RWPE1 (cell line): ENCODE results near the gene ZNF277.

Source experiments
- CTCF ChIA-PET: fragments of 350-600 bp; sonication (Branson Sonifier 250); formaldehyde crosslinking; extraction: SDS; loops from one replicate; lab custom pipeline; 2021; lab: Yijun Ruan, JAX
- POLR2A ChIA-PET: fragments of 400-600 bp; formaldehyde crosslinking; extraction: SDS; loops from one replicate; lab custom pipeline; 2020; ENCODE audit warnings: antibody characterized with exemption; ENCODE audit not compliant: low non-redundant PET; lab: Yijun Ruan, JAX
- DNase-seq: peaks from one replicate; pipeline ENCODE4 v3.0.0; 2012; ENCODE audit warnings: low spot score
- H3K27ac ChIP-seq: fragments of 450-650 bp; 2 replicates; pipeline ENCODE4 v1.5.1; 2017
- TF ChIP-seq, protein P1 (sequence below): fragments of 450-650 bp; conservative IDR thresholded peaks from 2 replicates; pipeline ENCODE4 v1.5.1; 2017; ENCODE audit warnings: low read depth, mild to moderate bottlenecking

ZNF277 gene

DNA sequence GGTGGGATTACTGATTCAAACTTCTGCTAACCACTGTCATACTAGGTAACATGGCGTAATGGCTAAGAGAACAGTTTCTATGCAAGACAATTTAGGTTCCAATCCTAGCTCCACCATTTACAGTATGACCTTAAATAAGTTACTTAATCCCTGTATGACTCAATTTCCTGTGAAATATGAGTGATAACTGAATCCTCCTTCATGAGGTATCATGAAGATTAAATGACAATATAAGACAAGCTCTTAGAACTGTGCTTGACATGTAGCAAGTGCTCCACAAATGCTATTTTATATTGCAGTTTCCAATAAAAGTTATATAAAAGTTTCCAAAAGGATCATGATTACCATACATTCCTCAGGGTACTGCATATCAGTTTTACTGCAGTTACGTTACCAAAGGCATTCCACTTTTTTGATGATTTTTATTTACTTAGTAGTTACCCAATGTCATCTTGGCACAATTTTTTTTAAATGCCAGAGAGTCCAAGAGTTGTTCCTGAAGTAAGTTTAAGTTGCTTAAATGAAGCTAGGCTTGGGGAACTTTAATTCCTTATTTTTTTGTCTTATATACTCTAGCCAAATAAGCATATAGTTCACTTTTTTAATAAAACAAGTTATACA, 7.3 kb upstream of the ZNF277 start:
- POLR2A ChIA-PET = no interaction called here
- H3K27ac ChIP-seq = no peak overlapping the region
- peak; percentile 16 for DNase-seq
- CTCF ChIA-PET = no interaction called here
- TF ChIP-seq, protein P1, sequence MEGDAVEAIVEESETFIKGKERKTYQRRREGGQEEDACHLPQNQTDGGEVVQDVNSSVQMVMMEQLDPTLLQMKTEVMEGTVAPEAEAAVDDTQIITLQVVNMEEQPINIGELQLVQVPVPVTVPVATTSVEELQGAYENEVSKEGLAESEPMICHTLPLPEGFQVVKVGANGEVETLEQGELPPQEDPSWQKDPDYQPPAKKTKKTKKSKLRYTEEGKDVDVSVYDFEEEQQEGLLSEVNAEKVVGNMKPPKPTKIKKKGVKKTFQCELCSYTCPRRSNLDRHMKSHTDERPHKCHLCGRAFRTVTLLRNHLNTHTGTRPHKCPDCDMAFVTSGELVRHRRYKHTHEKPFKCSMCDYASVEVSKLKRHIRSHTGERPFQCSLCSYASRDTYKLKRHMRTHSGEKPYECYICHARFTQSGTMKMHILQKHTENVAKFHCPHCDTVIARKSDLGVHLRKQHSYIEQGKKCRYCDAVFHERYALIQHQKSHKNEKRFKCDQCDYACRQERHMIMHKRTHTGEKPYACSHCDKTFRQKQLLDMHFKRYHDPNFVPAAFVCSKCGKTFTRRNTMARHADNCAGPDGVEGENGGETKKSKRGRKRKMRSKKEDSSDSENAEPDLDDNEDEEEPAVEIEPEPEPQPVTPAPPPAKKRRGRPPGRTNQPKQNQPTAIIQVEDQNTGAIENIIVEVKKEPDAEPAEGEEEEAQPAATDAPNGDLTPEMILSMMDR = no peak

- POLR2A ChIA-PET = no interaction called here
- H3K27ac ChIP-seq = no peak overlapping the region
- CTCF ChIA-PET = no interaction called here
- DNase-seq = no peak
- TF ChIP-seq, protein P1 = no peak
Measured at GRCh38 chr7:112199672-112200071, 6.8 kb upstream of the ZNF277 start.

DNA sequence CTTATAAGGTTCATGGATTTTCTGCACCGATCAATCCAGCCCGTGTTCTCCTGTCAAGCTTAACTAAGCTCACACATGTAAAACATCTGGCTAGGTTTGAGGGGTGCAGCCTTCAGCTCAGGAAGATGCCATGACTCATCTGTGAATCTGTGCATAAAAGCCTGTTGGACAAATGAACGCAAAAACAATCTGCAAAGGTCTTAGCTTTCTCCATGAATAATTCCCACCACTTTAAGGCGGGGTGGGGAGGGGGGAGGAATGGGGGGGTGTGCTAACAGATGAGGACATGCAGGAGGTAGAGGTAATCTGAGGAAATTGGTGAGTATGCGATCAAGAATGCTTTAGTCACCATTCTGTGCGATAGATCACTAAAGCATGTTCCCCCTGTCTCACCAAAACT, 5.1 kb upstream of the ZNF277 start:
- DNase-seq = peak; percentile 79
- ChIA-PET CTCF (interaction anchor here (0.8 kb wide), 1 partner anchor 280 kb away, joined by 3 read pairs; no protein-coding TSS in a partner anchor), POLR2A (no interaction called here)
- H3K27ac ChIP-seq = no peak overlapping the region; the same call in 1 of the 2 replicates
- TF ChIP-seq, protein P1 = no peak

DNA sequence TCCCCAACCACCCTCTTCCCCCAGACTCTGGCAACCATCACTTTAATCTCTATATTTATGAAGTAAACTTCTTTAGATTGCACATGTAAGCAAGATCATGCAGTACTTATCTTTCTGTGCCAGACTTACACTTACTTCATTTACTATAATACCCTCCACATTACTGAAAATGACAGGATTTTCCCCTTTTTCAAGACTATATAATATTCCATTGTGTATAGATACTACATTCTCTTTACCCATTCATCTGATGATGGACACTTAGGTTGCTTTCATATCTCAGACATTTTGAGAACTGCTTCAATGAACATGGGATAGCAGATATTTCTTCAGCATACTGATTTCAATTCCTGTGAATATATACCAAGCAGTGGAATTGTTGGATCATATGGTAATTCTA, 4.7 kb upstream of the ZNF277 start:
- TF ChIP-seq, protein P1 = no peak
- POLR2A ChIA-PET = no interaction called here

GRCh38 chr7:112202816-112203215, 3.7 kb upstream of the ZNF277 start:
- peak overlapping the region; percentile 38; the same call in 1 of the 2 replicates for H3K27ac ChIP-seq
- no peak for DNase-seq
- TF ChIP-seq, protein P1 = no peak
- ChIA-PET POLR2A (no interaction called here), CTCF (no interaction called here)

More for the DNA sequence above, 4.7 kb upstream of the ZNF277 start:
- CTCF ChIA-PET = interaction anchor here (0.8 kb wide), 1 partner anchor 279 kb away, joined by 3 read pairs; no protein-coding TSS in a partner anchor
- DNase-seq = no peak
- no peak overlapping the region for H3K27ac ChIP-seq

DNA sequence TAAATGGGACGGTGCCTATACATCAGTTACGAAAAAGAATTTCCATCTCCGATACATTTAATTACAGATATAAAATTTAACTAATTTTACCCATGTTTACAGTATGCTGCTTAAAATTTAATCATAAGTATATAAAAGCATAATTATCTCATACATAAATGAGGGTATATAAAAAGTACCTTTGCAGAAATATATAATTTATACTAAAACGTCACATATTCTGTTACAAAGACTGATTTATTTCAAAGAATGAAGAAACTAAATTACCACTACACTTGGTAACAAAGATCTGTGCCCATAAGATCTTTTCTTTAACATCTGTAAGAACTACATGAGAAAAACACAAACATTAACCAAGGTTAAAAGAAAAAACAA, 3.1 kb upstream of the ZNF277 start:
- DNase-seq = no peak
- TF ChIP-seq, protein P1 = no peak
- ChIA-PET POLR2A (no interaction called here), CTCF (no interaction called here)
- no peak overlapping the region for H3K27ac ChIP-seq
